Retina (tissue), 1 donor: ENCODE data around the gene NCKAP5.

Source experiments
- DNase-seq: peaks from one replicate; pipeline ENCODE4 v3.0.0-alpha.2; 2016

Gene NCKAP5

GRCh38 chr2:132645722-132646539, 922.3 kb downstream of the NCKAP5 start:
- peak; percentile 60 for DNase-seq

- peak; percentile 63 for DNase-seq
Observed at GRCh38 chr2:132645176-132645575, 923.1 kb downstream of the NCKAP5 start.

GRCh38 chr2:132642415-132642814, 925.8 kb downstream of the NCKAP5 start:
- DNase-seq, result no peak

- DNase-seq, result no peak
Observed at GRCh38 chr2:132641819-132642218, 926.4 kb downstream of the NCKAP5 start.

GRCh38 chr2:132640116-132640515, 928.1 kb downstream of the NCKAP5 start:
- no peak for DNase-seq

GRCh38 chr2:132638313-132639040, 929.8 kb downstream of the NCKAP5 start:
- no peak for DNase-seq

- no peak for DNase-seq
Observed at GRCh38 chr2:132636346-132636745, 931.9 kb downstream of the NCKAP5 start.

GRCh38 chr2:132633635-132634034, 934.6 kb downstream of the NCKAP5 start:
- no peak for DNase-seq

GRCh38 chr2:132632000-132632649, 936.1 kb downstream of the NCKAP5 start:
- no peak for DNase-seq

- no peak for DNase-seq
Observed at GRCh38 chr2:132627536-132627935, 940.7 kb downstream of the NCKAP5 start.

GRCh38 chr2:132623096-132623839, 945.0 kb downstream of the NCKAP5 start:
- no peak for DNase-seq
